Measurements from ENCODE around the gene CCR6. TPM values are rescaled to one million over a fixed set of nuclear protein-coding genes. Genes with fewer than 3 reads are reported as not detected.
A peak's percentile ranks its signal among the peaks of the same experiment; 100 is the strongest.
"Not testable (repeated sequence)": the region's sequence is repeated elsewhere in the genome, so short reads cannot be mapped to it uniquely, and the experiment has no call there.

CCR6 gene
- 5.9 TPM for polyA plus RNA-seq
- long read RNA-seq, donor 1, full-length matches to known transcripts, result 3 of 3 reads
- long read RNA-seq, donor 1, partial matches to known transcripts, result 0 of 3 reads
- long read RNA-seq, donor 1, other reads (novel, unspliced or antisense), result 0 of 3 reads
- long read RNA-seq, donor 2, full-length matches to known transcripts, result 6 of 6 reads
- long read RNA-seq, donor 2, partial matches to known transcripts, result 0 of 6 reads
- long read RNA-seq, donor 2, other reads (novel, unspliced or antisense), result 0 of 6 reads
- long read RNA-seq, donor 3, full-length matches to known transcripts, result 8 of 8 reads
- long read RNA-seq, donor 3, partial matches to known transcripts, result 0 of 8 reads
- long read RNA-seq, donor 3, other reads (novel, unspliced or antisense), result 0 of 8 reads
- long read RNA-seq, donor 4, result 0 reads
- long read RNA-seq, donor 5, result 0 reads
- long read RNA-seq, donor 6, full-length matches to known transcripts, result 4 of 4 reads
- long read RNA-seq, donor 6, partial matches to known transcripts, result 0 of 4 reads
- long read RNA-seq, donor 6, other reads (novel, unspliced or antisense), result 0 of 4 reads
- long read RNA-seq, donor 7, full-length matches to known transcripts, result 1 of 1 reads
- long read RNA-seq, donor 7, partial matches to known transcripts, result 0 of 1 reads
- long read RNA-seq, donor 7, other reads (novel, unspliced or antisense), result 0 of 1 reads
- long read RNA-seq, donor 8, full-length matches to known transcripts, result 3 of 3 reads
- long read RNA-seq, donor 8, partial matches to known transcripts, result 0 of 3 reads
- long read RNA-seq, donor 8, other reads (novel, unspliced or antisense), result 0 of 3 reads
- long read RNA-seq, donor 9, full-length matches to known transcripts, result 1 of 1 reads
- long read RNA-seq, donor 9, partial matches to known transcripts, result 0 of 1 reads
- long read RNA-seq, donor 9, other reads (novel, unspliced or antisense), result 0 of 1 reads
- long read RNA-seq, donor 10, full-length matches to known transcripts, result 6 of 6 reads
- long read RNA-seq, donor 10, partial matches to known transcripts, result 0 of 6 reads
- long read RNA-seq, donor 10, other reads (novel, unspliced or antisense), result 0 of 6 reads
- long read RNA-seq, donor 11, full-length matches to known transcripts, result 1 of 1 reads
- long read RNA-seq, donor 11, partial matches to known transcripts, result 0 of 1 reads
- long read RNA-seq, donor 11, other reads (novel, unspliced or antisense), result 0 of 1 reads

- Histone ChIP-seq H3K36me3 (ENCODE audit: control insufficient read depth, insufficient read depth, low read length) (no peaks in the 10 kb centered on the region), H3K27me3 (ENCODE audit: control insufficient read depth, insufficient read depth, low read length) (no peaks in the 10 kb centered on the region), H3K4me1 (ENCODE audit: control insufficient read depth, insufficient read depth, low read length) (peaks cover 28% of the 10 kb centered on the region), H3K9me3 (ENCODE audit: control insufficient read depth, low read depth, low read length) (no peaks in the 10 kb centered on the region), H3K4me3 (ENCODE audit: low read length) (peak within 1 kb of the TSS; percentile 30), H3K27ac (ENCODE audit: low read length) (peak within 1 kb of the TSS; percentile 82)
- DNase-seq, result peak; percentile 53 to 85
- WGBS (ENCODE audit: insufficient coverage, low lambda C conversion rate), result 46% methylated on average over 3 of the region's 8 CpGs
Observed at GRCh38 chr6:167122827-167123657, at the start of gene CCR6. Gene CCR6, plus strand, starts transcription at chr6:167123096. Its CDS starts 13,039 bp downstream, at chr6:167136135.

- Histone ChIP-seq H3K36me3 (ENCODE audit: control insufficient read depth, insufficient read depth, low read length) (no peaks in the 10 kb centered on the region), H3K27me3 (ENCODE audit: control insufficient read depth, insufficient read depth, low read length) (no peaks in the 10 kb centered on the region), H3K4me3 (ENCODE audit: low read length) (no peak overlapping the region), H3K4me1 (ENCODE audit: control insufficient read depth, insufficient read depth, low read length) (no peaks in the 10 kb centered on the region), H3K27ac (ENCODE audit: low read length) (no peak overlapping the region), H3K9me3 (ENCODE audit: control insufficient read depth, low read depth, low read length) (peaks cover 6% of the 10 kb centered on the region)
- no peak for DNase-seq
Observed at GRCh38 chr6:167073679-167074274, 49.1 kb upstream of the CCR6 start.

DNA sequence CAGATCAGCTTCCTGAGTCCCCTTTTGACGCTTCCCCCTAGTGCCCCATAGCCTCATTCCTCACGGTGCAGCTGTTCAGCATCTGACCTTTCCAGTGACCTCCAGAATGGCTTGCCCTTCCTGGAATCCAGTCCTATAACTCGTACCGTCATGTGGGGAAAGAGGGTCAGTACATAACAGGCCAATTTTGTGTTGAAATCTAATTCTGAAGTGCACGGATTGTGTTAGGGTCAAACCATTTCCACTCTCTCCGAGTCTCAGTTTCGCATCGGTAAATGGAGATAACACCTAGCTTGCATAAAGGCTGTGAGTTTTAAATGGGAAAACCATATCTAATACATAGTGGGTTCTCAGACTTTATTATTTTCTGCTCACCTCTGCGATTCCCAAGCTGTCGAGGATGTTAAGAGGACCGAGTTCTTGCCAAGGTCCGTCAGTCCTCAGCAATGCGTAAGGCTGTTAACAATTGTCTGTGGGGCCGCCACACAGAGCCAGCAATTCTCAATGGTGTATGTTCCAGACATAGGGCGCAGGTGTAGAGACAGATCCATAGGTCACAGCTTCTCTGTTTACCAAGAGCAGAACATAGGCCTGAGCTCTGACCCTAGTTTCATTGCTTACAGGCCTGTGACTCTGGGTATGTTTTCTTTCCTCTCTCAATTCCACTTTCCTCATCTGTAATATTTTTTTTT is 45.5 kb upstream of the CCR6 start:
- Histone ChIP-seq H3K4me3 (ENCODE audit: low read length) (no peak overlapping the region), H3K4me1 (ENCODE audit: control insufficient read depth, insufficient read depth, low read length) (no peaks in the 10 kb centered on the region), H3K27ac (ENCODE audit: low read length) (no peak overlapping the region), H3K36me3 (ENCODE audit: control insufficient read depth, insufficient read depth, low read length) (no peaks in the 10 kb centered on the region), H3K9me3 (ENCODE audit: control insufficient read depth, low read depth, low read length) (peaks cover 6% of the 10 kb centered on the region), H3K27me3 (ENCODE audit: control insufficient read depth, insufficient read depth, low read length) (no peaks in the 10 kb centered on the region)
- DNase-seq, result peak in 1 of 2 donors; percentile 21
- 100% methylated on average over 1 of the region's 15 CpGs for WGBS (ENCODE audit: insufficient coverage, low lambda C conversion rate)

- Histone ChIP-seq H3K27me3 (ENCODE audit: control insufficient read depth, insufficient read depth, low read length) (no peaks in the 10 kb centered on the region), H3K9me3 (ENCODE audit: control insufficient read depth, low read depth, low read length) (peaks cover 3% of the 10 kb centered on the region), H3K27ac (ENCODE audit: low read length) (no peak overlapping the region), H3K4me1 (ENCODE audit: control insufficient read depth, insufficient read depth, low read length) (no peaks in the 10 kb centered on the region), H3K36me3 (ENCODE audit: control insufficient read depth, insufficient read depth, low read length) (no peaks in the 10 kb centered on the region), H3K4me3 (ENCODE audit: low read length) (no peak overlapping the region)
- no peak for DNase-seq
- 83% methylated on average over 1 of the region's 8 CpGs for whole genome bisulfite sequencing (ENCODE audit: insufficient coverage, low lambda C conversion rate)
Observed at GRCh38 chr6:167078745-167079144, 44.2 kb upstream of the CCR6 start.

GRCh38 chr6:167079853-167080297 is 43.0 kb upstream of the CCR6 start:
- Histone ChIP-seq H3K4me3 (ENCODE audit: low read length) (no peak overlapping the region), H3K4me1 (ENCODE audit: control insufficient read depth, insufficient read depth, low read length) (no peaks in the 10 kb centered on the region), H3K9me3 (ENCODE audit: control insufficient read depth, low read depth, low read length) (peaks cover 3% of the 10 kb centered on the region), H3K36me3 (ENCODE audit: control insufficient read depth, insufficient read depth, low read length) (no peaks in the 10 kb centered on the region), H3K27me3 (ENCODE audit: control insufficient read depth, insufficient read depth, low read length) (no peaks in the 10 kb centered on the region), H3K27ac (ENCODE audit: low read length) (no peak overlapping the region)
- DNase-seq, result no peak
- no CpG with 5 or more reads among the region's 11 CpGs for WGBS (ENCODE audit: insufficient coverage, low lambda C conversion rate)

DNA sequence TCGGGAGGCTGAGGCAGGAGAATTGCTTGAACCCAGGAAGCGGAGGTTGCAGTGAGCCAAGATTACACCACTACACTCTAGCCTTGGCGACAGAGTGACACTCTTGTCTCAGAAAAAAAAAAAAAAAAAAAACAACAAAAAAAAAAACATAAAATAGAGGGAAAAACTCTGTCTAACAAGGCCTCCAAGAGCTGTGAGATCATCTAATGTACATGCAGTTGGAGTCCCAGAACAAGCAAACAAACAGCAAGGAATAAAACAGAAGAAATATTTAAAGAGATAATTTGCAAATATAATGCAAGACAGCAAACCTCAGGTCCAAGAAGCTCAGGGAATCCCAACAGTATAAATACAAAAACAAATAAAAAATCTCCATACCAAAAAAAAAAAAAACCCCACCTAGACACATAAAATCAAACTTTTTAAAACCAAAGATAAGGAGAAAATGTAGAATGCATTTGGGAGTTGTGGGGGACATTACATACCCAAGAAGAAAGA is 35.0 kb upstream of the CCR6 start:
- Histone ChIP-seq H3K4me3 (ENCODE audit: low read length) (no peak overlapping the region), H3K27me3 (ENCODE audit: control insufficient read depth, insufficient read depth, low read length) (no peaks in the 10 kb centered on the region), H3K9me3 (ENCODE audit: control insufficient read depth, low read depth, low read length) (peaks cover 11% of the 10 kb centered on the region), H3K36me3 (ENCODE audit: control insufficient read depth, insufficient read depth, low read length) (no peaks in the 10 kb centered on the region), H3K4me1 (ENCODE audit: control insufficient read depth, insufficient read depth, low read length) (no peaks in the 10 kb centered on the region), H3K27ac (ENCODE audit: low read length) (no peak overlapping the region)
- no CpG with 5 or more reads among the region's 3 CpGs for WGBS (ENCODE audit: insufficient coverage, low lambda C conversion rate)
- no peak for DNase-seq

DNA sequence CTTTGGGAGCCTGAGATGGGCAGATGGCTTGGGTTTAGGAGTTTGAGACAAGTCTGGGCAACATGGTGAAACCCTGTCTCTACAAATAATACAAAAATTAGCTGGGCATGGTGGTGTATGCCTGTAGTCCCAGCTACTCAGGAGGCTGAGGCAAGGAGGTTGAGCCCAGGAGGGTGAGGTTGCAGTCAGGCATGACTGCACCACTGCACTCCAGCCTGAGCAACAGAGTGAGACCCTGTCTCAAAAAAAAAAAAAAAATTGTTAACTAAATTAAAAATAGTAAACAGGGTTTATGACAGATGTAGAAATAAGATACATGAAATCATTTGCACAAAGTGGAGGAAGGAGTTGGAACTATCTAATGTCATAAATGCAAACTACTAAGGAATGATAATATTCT is 34.2 kb upstream of the CCR6 start:
- H3K27me3 ChIP-seq (ENCODE audit: control insufficient read depth, insufficient read depth, low read length); H3K4me3 ChIP-seq (ENCODE audit: low read length); H3K4me1 ChIP-seq (ENCODE audit: control insufficient read depth, insufficient read depth, low read length); H3K27ac ChIP-seq (ENCODE audit: low read length); H3K36me3 ChIP-seq (ENCODE audit: control insufficient read depth, insufficient read depth, low read length); DNase-seq: not testable (repeated sequence)
- peaks cover 11% of the 10 kb centered on the region for H3K9me3 ChIP-seq (ENCODE audit: control insufficient read depth, low read depth, low read length)

DNA sequence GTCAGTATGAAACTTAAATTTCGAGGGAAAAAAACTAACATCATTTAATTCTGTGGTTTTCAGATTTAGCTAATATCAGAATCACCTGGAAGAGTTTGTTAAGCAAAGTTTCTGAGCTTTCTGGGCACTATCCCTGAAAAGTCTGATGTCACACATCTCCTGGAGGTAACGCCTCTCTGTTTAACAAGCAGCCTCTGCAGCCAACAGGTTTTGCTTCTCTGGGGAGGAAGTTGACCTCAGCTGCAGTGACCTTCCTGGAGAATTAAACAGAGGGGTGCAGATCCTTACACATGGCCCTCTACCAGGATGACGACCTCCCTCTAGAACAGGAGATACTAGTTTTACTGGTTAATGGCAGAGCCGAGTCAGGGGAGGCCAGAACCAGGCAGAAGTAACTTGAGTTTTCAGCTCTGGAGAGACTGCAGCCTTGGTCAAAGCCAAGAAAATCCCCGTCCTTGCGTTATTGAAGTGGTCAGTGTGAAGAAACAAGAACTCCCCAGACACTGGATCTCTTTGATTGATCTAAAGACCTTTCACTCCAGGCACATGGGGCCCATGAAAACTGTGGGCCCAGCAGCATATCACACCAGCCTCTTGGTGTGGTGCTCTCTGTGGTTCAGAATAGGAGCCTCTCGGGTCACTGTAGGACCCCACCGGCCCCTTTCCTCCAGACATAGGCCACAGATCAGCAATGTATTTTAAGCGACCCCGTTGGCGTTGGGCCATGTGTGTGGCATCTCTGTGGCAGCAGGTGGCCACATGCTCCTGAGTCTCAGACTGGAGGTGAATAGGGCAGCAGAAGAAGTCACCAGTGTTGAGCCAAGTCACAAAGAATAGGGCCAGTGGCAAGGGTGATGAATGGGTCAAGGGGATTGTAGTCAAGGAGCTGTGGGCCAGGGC is 33.4 kb upstream of the CCR6 start:
- Histone ChIP-seq H3K4me3 (ENCODE audit: low read length) (no peak overlapping the region), H3K4me1 (ENCODE audit: control insufficient read depth, insufficient read depth, low read length) (no peaks in the 10 kb centered on the region), H3K36me3 (ENCODE audit: control insufficient read depth, insufficient read depth, low read length) (no peaks in the 10 kb centered on the region), H3K27ac (ENCODE audit: low read length) (no peak overlapping the region), H3K27me3 (ENCODE audit: control insufficient read depth, insufficient read depth, low read length) (no peaks in the 10 kb centered on the region), H3K9me3 (ENCODE audit: control insufficient read depth, low read depth, low read length) (peaks cover 15% of the 10 kb centered on the region)
- no peak for DNase-seq
- 71% methylated on average over 1 of the region's 11 CpGs for WGBS (ENCODE audit: insufficient coverage, low lambda C conversion rate)
